GM20431 (cell line): Measurements from ENCODE around the gene RNF213.
"Not testable (repeated sequence)": the region's sequence is repeated elsewhere in the genome, so short reads cannot be mapped to it uniquely, and the experiment has no call there.

Source experiments
- in situ Hi-C: fragments of 300-500 bp; cut with MseI, MboI; formaldehyde crosslinking; loops from one replicate; pipeline ENCODE4 v1.15.0; 2020; ENCODE audit warnings: low sequenced_read_pairs; ENCODE audit not compliant: unreplicated experiment

Gene RNF213

DNA sequence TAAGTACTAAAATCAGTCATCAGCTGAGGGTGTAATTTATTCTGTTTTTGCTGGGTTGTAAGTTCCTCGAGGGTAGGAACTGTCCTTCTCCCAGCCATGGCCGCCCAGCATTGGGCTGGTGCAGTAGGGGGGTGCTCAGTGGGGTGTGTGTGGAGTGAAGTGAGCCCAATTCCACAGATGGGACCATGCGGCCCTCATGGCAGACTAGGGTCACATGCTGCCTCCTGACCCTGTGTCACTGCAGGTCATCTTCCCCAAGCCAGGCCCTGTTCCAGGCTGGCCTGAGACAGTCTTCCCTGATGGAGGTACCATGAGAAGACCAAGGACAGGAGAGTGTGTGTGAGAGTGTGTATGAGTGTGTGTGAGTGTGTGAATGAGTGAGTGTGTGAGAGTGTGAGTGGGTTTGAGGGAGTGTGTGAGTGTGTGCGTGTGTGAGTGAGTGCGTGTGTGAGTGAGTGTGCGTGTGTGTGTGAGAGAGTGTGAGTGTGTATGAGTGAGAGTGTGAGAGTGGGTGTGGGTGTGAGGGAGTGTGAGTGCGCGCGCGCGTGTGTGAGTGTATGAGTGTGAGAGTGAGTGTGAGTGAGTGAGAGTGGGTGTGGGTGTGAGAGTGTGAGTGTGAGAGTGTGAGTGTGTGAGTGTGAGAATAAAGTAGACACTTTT lies 36.7 kb upstream of the RNF213 start:
- in situ Hi-C loops, result no loop called here

DNA sequence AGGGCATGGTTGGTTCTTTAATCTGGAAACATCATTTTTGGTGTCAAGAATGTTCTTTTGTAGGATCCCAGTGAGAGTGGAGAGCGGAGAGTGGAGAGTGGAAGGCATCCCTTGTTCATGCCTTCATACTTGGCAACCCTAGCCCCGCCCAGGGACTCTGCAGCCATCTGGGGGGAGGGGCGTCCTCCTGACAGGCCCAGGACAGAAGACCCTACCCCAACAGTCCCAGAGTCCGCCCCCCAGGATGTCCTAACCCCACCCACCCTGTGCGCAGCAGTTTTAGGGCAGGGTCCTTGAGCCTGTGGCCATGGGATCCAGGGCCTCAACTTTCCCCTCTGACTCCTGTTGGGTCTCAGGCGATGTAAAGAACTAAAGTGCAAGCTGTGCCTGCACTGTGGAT lies 36.0 kb upstream of the RNF213 start:
- in situ Hi-C loops, result no loop called here

DNA sequence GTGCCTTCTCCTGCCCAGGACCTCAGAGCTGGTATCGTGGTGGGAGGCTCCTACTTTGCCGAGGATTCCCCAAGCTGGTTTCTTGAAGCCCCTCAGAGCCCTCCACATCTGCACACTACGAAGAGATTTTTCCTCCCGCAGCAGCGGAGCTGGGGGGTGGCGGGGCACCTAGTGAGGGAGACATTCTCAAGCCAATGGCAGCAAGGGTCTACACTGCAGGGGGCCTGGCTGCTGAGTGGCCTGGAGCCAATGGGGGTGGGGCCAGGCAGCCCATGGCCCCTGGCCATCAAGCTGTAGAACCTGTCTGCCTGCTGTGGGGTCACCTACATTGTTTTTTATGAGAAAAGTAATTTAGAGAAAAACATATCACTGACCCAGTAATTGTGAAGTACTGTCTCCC lies 35.4 kb upstream of the RNF213 start:
- in situ Hi-C loops, result no loop called here

DNA sequence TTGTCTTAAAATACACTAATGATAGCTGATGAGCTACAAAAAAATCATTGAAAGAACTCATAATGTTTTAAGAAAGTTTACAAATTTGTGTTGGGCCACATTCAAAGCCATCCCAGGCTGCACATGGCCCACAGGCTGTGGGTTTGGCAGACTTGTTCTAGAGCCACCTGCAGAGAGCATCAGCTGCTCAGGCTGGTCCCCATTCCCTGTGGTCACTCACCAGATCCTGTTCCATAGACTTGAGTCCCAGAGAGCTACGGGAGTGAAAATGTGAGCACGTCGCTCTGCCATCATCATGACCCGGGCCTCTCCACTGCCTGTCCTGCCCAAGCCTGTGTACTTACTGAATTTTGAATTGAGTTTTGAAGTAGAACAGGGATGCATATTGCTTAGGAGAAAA lies 33.5 kb upstream of the RNF213 start:
- in situ Hi-C loops, result no loop called here

DNA sequence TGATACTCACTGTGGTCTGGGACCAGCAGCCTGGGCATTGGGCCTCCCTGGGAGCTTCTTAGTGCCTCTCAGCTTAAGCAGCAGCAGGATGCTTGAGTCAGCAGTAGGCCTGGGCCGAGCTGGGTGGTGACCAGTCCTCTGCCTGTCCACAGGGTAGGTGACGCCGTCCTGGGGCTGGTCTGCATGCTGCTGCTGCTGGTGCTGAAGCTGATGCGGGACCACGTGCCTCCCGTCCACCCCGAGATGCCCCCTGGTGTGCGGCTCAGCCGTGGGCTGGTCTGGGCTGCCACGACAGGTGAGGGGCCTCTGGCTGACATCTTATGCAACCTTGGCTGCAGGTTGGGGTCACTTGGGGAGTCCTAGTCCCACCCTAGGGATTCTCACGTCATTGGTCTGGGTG lies 33.0 kb upstream of the RNF213 start:
- in situ Hi-C loops, result no loop called here

DNA sequence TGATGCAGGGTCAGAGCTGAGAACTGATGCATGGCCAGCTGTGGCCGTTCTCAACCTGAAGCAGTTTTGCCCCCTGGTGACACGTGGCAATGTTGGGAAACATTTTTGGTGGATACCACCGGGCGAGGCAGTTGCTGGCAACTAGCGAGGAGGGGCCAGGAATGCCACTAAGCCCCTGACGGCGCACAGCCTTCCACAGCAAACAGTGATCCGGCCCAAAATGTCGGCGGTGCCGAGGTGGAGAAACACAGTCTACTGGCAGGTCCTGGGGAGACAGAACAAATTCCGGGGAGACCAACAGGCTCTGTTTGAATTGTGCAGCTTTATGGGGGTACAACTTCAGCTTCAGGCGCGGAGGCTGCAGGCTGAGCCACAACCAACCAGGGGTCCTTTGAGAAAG lies 32.2 kb upstream of the RNF213 start:
- in situ Hi-C loops, result no loop called here

DNA sequence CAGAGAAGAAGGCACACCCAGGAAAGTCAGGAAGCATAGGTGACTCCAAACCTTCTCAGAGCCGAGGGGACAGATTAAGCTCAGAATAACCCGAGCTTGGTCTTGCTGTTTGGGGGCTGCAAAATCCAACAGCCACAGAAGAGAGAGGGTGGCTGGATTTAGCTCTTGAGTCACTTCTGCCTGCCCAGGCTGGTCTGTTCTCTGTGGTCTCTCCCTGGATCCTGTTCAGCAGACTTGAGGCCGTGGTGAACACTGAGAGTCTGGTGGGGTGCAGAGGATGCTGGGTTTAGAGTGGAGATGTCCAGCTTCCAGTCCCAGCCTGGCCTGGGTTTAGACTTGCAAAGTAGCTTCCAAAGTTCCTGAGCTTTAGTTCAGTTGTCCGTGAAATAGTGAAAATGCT lies 31.6 kb upstream of the RNF213 start:
- in situ Hi-C loops, result no loop called here

DNA sequence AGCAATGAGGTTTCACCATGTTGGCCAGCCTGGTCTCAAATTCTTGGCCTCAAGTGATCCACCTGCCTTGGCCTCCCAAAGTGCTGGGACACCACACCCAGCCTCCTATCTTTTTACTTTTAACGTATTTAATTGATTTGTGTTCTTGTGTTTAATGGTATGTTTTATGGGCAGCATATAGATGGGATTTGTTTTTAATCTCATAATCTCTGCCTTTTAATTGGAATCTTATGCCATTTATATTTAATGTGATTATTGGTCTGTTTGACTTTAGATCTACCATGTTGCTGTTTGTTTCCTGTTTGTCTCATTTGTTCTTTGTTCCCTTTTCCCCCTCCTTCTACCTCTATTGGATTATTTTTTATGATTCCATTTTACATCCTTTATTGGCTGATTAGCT lies 28.2 kb upstream of the RNF213 start:
- in situ Hi-C loops, result no loop called here

DNA sequence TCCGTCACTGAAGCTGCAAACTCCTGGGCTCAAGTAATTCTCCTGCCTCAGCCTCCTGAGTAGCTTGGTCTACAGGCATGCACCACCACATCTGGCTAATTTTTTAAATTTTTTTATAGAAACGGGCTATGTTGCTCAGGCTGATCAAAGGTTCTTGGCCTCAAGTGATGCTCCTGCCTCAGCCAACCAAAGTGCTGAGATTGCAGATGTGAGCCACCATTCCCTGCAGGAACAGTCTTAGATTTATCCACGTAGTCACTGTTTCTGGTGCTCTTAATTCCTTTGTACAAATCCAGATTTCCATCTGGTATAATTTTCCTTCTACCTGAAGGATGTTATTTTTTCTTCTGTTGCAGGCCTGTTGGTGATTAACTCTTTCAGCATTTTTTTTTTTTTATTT lies 27.4 kb upstream of the RNF213 start:
- in situ Hi-C loops, result no loop called here

DNA sequence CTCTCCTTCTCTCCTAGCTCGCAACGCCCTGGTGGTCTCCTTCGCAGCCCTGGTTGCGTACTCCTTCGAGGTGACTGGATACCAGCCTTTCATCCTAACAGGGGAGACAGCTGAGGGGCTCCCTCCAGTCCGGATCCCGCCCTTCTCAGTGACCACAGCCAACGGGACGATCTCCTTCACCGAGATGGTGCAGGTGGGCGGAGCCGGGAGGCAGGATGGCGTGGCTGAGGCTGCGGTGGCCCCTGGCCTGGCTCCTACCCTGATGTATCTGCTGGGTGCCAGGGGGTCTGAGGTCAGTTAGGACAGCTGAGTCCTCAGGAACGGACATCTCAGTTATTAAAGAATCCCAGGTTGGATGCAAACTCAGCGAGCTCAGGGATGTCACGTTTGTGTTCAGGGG lies 23.7 kb upstream of the RNF213 start:
- in situ Hi-C loops, result no loop called here

DNA sequence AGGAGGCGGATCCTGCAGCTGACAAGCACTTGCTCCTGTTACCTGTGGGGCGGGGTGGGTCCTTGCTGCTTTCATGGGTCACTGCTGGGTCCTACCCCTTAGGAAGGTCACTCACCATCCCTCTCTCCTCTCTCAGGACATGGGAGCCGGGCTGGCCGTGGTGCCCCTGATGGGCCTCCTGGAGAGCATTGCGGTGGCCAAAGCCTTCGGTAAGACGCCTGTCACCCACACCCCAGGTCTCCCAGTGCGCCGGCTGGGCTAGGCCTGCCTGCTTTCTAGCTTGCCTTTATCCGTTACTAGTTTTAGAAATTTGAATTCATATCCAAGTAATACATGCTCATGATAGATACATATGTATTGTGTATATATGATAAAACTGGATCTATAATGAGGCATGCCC lies 23.3 kb upstream of the RNF213 start:
- in situ Hi-C loops, result no loop called here

DNA sequence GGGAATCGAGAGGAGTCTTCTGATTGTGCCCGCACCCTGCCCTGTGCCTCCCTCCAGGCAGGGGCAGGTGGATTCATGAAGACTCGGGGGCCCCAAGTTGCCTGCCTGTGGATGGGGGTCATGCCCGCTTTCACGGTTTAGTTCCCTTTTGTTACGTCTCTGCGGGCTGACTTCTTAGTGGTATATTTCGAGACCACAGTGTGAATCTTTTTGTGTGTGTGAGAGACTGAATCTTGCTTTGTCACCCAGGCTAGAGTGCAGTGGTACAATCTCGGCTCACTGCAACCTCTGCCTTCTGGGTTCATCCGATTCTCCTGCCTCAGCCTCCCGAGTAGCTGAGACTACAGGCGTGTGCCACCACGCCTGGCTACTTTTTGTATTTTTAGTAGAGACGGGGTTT lies 18.1 kb upstream of the RNF213 start:
- in situ Hi-C loops, result no loop called here

DNA sequence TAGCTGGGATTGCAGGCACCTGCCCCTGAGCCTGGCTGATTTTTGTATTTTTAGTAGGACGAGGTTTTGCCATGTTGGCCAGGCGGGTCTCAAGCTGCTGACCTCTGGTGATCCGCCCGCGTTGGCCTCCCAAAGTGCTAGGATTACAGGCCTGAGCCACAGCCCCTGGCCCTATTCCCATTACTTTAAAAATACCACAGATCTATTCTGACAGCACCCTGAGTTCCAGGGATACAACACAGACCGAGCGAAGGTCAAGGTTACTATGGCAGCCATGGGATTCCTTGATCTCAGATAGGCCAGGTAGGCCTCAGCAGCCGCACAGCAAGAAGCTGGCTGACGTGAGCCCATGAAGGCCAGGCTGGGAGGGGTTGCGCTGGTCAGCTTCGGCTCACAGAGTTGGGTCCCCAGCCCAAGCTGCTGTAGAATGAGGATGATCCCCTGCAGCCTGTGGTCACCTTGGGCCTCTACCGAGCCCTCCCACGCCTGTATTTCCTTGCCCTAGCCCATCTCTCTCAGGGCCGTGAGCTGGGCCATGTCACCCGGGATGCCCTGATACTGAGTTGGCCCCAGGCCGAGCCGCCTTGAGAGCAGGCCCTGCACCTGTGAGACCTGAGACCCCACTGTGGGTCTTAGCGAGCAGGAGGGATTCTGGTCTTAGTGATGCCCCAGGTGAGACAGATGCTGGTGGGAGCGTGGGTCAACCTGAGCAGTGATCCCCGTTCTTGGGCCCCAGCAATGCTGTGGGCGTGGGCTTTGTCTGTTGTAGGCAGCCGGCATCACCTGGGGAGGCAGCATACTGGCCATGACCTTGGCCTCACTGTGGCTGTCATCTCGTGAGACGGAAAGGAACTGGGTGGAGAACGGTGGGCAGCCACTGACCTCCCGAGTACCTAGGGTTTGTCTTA lies 16.9 kb upstream of the RNF213 start:
- in situ Hi-C loops, result no loop called here

DNA sequence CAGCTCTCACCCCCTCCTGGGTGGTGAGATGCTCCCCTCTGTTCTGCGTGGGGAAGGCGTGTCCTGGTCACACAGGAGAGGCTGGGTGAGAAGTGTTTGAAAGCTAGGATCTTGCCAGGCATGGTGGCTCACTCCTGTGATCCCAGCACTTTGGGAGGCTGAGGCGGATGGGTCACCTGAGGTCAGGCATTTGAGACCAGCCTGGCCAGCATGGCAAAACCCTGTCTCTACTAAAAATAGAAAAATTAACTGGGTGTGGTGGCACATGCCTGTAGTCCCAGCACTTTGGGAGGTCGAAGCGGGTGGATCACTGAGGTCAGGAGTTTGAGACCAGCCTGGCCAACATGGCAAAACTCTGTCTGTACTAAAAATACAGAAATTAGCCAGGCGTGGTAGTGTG lies 16.2 kb upstream of the RNF213 start:
- in situ Hi-C loops, result not testable (repeated sequence)

DNA sequence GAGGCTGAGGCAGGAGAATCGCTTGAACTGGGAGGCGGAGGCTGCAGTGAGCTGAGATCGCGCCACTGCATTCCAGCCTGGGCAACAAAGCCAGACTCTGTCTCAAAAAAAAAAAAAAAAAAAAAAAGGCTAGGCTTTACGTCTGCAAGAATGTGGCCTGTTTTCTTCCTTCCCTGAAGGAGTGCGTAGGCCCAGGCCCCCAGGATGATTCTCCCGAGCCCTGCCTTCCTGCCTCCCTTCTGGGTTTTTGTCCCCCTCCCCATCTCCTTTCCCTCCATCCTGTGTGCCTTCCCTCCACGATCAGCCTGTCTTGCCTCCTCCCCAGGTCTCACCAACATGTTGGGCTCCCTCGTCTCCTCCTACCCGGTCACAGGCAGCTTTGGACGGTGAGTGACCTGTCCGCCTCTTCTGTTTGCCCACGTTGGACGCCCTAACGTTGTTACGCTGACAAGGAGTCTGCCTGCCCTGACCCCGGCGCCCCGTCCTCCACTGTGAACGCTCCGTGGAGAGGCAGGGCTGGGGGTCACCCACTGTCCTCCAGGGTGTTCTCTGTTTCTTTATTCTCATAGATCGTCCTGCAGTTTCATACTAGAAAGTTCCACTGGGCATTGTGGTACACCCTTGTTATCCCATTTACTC lies 15.7 kb upstream of the RNF213 start:
- in situ Hi-C loops, result no loop called here

DNA sequence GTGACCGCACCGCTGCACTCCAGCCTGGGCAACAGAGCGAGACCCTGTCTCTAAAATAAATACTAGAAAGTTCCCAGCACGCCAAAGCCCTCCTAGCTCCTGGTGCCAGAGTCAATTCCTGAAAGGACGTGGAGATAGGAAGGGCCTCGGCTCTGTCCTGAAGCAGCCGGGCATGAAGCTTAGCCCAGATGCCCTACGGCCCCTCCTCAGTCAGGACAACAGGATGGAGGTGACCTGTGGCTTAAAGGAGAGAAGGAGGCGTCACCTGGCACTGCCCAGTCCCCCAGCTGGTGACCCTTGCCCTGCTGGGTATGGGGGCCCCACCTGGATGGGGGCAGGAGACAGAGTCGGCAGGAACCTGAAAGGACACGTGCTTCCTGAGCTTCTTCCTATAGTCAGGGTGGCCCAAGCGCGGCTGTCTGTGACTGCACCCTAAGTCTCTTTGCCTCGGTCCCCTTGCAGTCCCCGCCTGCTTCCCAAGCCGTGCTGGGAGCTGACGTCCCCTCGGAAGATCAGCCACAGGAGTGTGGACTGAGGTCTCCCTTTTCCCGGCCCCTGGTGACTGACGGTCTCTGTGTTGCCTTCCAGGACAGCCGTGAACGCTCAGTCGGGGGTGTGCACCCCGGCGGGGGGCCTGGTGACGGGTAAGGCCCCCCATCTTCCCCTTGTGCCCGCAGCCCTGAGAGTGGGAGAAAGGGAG lies 14.9 kb upstream of the RNF213 start:
- in situ Hi-C loops, result no loop called here

DNA sequence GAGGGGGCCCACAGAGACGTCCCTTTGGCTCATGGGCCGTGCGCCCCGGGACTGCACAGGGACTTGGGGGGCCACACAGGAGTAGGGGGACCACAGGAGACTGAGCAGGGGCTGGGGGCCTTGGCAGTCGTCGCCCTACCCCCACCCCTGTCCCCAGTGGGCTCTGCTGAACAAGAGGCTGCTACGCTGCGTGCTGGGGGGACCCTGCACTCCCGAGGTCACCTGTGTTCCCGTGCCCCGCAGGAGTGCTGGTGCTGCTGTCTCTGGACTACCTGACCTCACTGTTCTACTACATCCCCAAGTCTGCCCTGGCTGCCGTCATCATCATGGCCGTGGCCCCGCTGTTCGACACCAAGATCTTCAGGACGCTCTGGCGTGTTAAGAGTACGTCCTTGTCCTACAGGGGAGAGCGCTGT lies 14.4 kb upstream of the RNF213 start:
- in situ Hi-C loops, result no loop called here

DNA sequence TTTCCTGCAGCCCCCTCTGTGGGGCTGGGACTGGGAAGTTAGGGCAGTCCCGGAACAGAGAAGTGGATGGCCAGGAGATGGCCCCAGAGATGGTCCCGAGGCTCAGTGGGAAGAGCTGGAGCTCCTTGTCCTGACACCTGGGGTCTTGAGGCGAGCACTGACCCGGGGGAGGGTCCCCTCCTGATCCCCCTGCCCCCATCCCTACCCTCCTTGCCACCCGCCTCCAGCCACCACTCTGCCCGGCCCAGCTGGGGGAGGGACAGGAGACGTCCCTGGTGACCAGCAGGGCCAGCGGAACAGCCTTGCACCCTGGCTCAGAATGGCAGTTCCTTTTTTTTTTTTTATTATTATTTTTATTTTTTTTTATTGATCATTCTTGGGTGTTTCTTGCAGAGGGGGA lies 13.9 kb upstream of the RNF213 start:
- in situ Hi-C loops, result no loop called here

DNA sequence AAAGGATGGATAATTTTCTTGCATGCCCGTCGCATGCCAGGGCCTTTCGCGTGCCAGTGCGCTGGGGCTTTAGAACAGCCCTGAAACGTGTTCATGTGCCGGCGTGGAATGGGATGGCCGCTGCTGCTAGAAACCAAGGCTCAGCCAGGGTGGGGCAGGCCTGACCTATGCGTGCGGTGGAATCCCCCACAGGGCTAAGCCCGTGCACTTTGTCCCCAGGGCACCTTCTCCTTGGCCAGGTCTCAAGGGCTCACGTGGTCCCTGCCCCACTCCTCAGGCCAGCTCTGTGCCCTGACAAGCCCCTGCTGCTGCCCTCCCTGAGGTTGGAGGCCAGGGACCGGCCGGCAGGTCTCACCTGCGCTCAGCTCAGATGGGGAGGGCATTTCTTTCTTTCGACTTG lies 13.1 kb upstream of the RNF213 start:
- in situ Hi-C loops, result no loop called here

DNA sequence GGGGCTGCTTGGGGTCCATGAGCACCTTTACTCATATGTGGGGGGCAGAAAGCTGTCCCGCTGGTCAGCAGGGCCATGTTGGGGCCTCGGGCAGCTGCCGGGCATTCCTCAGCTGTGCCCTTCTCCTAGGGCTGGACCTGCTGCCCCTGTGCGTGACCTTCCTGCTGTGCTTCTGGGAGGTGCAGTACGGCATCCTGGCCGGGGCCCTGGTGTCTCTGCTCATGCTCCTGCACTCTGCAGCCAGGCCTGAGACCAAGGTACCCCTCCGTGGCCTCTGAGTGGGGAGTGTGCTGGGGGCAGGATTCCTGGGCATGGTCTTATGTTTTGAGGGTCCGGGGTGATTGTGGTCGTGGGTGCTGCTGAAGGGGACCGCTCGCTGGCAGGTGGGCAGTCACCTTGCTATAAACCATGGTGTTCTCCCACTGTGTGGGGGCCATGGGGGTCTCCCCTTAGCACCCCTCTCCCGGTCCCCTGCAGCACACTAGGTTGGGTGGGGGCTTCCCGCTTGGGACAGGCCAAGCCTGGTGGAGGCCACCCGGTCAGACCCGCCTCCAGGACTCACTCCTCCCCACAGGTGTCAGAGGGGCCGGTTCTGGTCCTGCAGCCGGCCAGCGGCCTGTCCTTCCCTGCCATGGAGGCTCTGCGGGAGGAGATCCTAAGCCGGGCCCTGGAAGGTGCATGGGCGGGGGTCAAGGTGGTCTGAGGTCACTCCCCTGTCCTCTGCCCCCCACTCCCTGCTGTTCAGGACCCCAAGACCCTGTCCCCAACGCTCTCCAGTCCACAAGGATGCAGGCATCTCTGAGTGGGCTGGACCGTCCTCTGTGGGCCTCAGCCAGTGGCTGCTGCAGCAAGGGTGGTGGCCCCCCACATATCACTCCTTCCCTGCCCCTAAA lies 12.4 kb upstream of the RNF213 start:
- in situ Hi-C loops, result no loop called here
